NCI-H2227 (cell line): ENCODE data around the gene PARM1.

Experiments used
- DNase-seq: peaks from one replicate; lab custom pipeline; 2025; ENCODE audit not compliant: unreplicated experiment; lab: John Stamatoyannopoulos, UW

The PARM1 gene

DNA sequence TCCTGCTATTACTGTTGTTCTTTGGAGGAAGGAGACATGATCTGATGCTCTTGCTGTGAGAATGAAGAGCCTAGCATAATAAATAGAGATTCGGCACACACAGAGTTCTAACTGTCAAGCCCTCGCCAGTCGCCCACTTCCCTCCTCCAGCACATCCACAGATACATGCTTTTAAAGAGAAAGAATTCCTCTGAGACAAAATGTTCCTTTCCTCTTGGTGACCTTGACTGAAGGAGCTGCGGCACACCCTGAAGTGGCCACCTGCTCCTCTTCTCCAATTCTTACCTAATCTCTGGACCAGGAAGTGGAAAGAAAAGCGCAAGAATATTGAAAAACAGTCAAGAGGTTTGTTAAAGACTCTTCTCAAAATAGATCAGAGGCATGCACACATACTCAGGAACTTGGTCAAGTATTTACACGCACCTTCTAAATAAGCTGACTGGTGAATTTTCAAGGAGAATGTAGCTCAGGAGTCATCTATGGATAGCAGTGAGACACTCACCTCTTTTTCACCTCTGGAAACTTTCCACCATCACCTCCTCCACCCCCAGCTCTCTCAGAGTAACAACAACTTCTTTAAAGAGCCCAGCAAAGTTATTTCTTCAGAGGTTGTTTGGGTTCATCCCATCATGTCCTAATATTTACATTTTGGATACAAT, 95.4 kb downstream of the PARM1 start:
- DNase-seq: no peak

GRCh38 chr4:75030028-75030427, 97.1 kb downstream of the PARM1 start:
- DNase-seq: no peak

GRCh38 chr4:75030649-75031235, 97.8 kb downstream of the PARM1 start:
- no peak for DNase-seq

DNA sequence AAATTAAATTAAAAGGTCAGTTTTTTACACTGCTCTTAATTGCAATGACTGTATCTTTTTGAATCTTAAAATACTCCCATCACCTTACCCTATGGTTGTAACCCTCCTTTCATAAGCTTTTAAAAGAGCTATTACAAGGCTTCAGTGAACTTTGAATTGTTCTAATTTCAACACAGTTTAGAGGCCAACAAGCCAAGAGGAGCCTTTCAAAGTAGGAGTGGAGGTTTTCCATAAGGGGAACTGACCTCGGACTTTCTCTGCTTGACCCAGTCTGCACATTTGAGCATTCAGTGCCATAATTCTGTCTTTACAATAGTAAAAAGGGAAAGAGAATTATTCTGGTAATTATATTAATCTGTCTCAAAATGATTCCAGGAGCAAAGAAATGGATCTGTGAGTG, 98.9 kb downstream of the PARM1 start:
- no peak for DNase-seq

- no peak for DNase-seq
Observed at GRCh38 chr4:75034523-75034922, 101.6 kb downstream of the PARM1 start.

DNA sequence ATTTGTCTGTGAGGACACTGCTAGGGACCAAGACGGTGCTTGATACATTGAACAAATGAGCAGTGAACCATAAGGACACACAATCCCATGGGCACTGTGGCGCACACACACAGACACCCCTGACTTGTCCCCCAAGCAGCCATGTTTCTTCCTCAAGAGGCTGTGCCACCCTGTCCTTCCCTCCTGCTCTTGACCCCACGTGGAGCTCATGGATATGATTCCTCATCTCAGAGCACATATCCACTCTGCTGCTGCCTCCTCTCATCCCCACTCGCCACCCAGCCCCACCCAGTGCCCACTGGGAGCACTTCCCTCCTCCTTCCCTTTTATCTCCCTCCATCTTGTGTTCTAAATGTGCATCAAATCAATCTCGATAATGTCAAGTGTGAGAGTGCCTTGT, 102.4 kb downstream of the PARM1 start:
- no peak for DNase-seq

DNA sequence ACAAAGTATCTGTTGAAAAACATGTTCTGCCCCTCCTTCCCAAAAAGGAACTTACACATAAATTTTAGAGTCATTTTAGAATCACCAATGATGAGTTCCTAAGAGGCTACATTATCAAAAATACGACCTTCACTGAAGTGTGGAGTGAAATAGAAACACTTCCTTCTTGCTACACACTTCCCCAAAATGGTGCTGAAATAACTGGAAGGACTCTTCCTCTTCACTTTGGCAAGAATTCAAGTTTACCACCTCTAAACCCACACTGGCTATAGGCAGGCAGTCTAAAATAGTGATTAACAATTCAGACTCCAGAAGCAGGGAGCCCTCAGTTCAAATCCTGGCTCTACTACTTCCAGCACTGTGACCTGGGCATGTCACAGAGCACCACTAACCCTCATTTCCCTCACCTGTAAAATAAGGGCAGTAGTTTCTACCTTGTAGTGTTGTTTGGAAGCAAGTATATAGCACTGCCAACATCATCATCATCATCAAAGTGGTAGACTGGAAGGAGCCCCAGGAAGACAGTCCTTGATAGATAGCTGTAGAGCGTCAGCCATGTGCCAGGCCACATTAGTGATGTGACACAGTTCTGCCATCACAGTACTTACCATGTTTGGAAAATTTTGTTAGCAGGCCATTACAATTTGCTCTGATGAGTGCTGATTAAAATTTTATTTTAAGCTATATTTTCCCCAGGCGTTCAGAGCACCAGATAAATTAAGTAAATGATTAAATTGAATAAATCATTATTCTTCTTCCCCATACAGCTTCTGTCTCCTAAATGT, 103.3 kb downstream of the PARM1 start:
- DNase-seq: no peak

GRCh38 chr4:75037252-75037651, 104.3 kb downstream of the PARM1 start:
- no peak for DNase-seq

GRCh38 chr4:75038376-75038775, 105.5 kb downstream of the PARM1 start:
- no peak for DNase-seq

DNA sequence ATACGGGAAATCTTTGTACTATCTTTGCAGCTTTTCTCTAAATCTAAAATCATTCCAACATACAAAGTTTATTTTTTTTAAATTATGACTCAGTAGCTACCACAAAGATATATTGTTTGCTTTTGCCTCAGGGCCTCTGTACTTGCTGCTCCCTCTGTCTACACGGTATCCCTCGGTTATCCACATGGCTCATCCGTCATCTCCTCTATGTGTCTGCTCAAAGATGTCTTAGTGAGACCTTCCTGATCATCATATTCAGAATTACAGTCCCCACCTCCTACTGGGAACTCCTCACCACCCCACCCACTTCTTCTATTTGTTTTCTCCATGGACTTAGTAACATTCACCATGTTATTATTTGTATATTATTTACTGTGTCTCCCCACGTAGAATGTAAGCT, 107.8 kb downstream of the PARM1 start:
- no peak for DNase-seq

DNA sequence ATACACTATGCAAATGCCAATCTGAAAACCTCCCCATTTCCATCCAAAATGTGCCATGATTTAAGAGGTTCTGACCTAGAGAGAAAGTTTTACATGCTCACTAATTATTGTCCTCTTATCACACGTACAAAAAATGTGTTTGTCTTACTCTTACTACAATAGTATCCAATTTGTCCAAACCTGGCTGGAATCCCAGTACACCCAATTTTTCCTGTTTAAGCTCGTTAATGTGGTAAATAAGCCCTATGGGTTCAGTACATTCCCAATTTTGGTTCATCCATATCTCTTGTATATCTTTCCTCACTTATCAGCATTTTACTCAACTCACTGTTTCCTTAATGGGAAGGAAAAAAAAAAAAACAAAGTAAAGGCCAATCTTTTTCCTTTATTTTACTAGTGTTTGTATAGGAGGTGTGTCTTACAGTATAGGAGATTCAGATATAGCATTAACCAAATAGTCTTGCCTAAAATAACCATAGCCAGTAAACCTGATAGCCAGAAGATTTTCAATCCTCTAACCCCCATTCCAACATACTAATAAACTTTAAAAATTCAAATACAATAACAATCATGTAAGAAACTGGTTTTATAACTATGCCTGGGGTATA, 109.8 kb downstream of the PARM1 start:
- no peak for DNase-seq

GRCh38 chr4:75046226-75046625, 113.3 kb downstream of the PARM1 start:
- no peak for DNase-seq

DNA sequence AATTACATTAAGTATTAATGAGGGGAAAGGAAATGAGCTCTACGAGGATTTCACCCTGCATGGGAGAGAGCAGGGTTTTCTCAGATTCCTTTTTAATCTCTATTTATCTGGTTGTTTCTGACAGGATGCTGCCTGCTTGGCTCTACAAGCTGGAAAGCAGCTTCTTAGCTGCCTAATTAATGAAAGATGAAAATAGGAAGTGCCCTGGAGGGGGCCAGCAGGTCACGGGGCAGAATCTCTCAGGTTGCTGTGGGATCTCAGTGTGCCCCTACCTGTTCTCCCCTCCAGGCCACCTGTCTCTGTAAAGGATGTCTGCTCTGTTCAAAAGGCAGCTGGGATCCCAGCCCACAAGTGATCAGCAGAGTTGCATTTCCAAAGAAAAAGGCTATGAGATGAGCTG, 113.7 kb downstream of the PARM1 start:
- no peak for DNase-seq

DNA sequence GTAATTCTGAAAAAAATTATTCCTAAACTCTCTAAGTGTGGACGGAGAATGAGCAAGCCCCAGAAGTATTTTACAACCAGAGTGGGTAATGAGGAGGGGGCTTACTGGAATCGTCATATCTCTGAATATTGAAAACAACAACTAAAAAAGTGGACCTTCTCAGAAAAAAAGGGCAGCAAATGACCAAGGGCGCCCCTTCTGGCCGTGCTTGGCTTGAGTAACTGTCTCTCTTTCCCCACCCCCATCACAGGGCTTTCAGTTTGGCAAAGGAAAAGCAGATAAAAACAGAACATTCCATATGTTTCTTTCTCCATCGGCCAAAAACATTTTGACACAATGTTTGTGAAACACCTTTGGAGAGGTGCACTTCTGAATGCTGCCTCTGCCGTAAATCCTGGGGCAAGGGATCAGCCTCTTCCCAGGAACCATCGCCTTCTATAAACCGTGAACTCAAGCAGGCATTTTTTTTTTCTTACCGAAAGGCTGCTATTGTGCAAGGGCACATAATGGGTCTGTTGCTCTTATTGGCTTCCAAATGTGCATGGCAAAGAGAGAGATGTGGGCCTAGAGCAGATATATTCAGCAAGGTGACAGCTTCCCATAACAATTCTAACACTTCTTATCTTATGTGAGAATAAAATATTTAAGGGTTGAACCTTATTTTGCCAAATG, 115.4 kb downstream of the PARM1 start:
- no peak for DNase-seq

- no peak for DNase-seq
Observed at GRCh38 chr4:75051431-75051830, 118.5 kb downstream of the PARM1 start.

GRCh38 chr4:75053352-75053751, 120.4 kb downstream of the PARM1 start:
- no peak for DNase-seq

GRCh38 chr4:75054078-75054477, 121.2 kb downstream of the PARM1 start:
- DNase-seq: no peak

- DNase-seq: no peak
Observed at GRCh38 chr4:75056277-75056676, 123.4 kb downstream of the PARM1 start.

DNA sequence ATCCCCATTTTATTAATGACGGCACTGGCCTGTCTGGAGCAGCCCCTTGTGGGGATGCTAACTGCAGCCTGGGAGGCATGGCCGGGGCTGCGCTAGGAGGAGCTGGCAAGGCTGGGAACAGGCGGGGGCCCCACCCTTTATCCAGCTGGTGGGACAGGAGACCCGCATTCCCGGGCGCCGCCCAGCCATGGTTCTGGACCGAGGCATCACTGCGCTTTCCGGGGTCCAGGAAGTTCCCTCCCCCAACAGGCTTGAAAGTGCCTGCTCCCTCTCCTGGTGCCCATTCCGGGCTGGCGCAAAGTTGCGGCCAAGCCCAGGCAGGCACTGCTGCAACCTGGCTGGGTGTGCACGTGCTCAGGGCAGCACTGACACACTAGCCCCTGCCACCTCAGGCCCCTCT, 124.5 kb downstream of the PARM1 start:
- no peak for DNase-seq

DNA sequence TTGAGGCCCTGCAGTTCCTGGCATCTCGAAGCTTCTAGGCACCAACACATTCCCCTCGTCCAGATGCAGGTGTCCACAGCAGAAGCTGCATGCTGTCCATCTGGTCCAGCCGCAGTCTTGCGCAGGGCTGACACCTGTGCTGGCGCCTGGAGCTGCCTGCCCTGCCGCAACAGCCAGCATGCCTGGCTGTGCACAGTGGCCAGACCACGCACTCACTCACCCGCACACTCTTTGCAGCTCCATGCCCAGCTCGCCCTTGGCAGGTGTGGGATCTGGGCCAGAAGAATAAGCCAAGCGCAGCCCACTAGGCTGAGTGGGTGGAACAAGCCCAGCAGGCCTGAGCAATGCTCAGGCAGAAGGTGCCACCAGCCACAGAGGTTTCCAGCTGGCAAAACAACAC, 125.6 kb downstream of the PARM1 start:
- DNase-seq: no peak

- DNase-seq: no peak
Observed at GRCh38 chr4:75063433-75063832, 130.5 kb downstream of the PARM1 start.
